ENCODE results near the gene TOMM7.
A peak's percentile ranks its signal among the peaks of the same experiment; 100 is the strongest.
"Not testable (repeated sequence)": the region's sequence is repeated elsewhere in the genome, so short reads cannot be mapped to it uniquely, and the experiment has no call there.

Gene TOMM7

DNA sequence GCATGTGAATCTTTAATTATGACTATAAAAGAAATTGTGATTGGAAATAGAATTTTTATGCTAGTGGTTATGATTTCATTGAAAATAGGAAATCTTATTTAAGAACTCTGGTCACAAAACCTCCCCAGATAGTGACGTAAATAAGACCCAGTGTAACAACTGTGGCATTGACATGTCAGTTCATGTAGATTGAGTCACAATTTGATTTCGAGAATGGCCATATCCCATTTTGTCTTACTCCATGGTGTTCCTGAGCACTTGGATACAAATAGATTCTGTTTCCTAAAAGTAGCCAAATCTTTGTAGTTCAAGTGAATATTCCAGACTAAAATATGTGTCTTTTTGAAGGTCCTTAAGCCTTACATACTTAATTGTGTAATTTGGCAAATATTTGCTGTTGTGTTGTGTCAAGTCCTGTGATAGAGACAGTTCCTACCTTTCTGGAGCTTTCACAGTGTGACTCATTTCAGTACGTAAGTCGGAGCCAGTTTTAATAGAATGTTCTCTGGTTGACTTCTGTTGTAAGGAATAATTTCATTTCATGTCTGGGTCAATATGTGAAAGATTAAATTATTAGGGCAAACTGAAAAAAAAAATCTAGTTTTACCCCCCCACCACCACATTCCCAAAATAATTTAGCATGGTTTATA lies 37.1 kb upstream of the TOMM7 start:
- Mint-ChIP-seq H3K27me3 (no peaks in the 10 kb centered on the region), H3K4me3 (no peak overlapping the region), H3K27ac (peak overlapping the region; percentile 90), H3K4me1 (ENCODE audit: low read depth) (peaks cover 72% of the 10 kb centered on the region), H3K9me3 (no peaks in the 10 kb centered on the region), H3K36me3 (ENCODE audit: low read depth) (peaks cover 94% of the 10 kb centered on the region)
- DNase-seq, result no peak

GRCh38 chr7:22858640-22859561 lies 36.3 kb upstream of the TOMM7 start:
- Mint-ChIP-seq H3K27me3 (no peaks in the 10 kb centered on the region), H3K27ac (peak overlapping the region; percentile 90), H3K4me3 (peak overlapping the region; percentile 96), H3K4me1 (ENCODE audit: low read depth) (peaks cover 65% of the 10 kb centered on the region), H3K9me3 (no peaks in the 10 kb centered on the region), H3K36me3 (ENCODE audit: low read depth) (peaks cover 92% of the 10 kb centered on the region)
- no peak for DNase-seq

DNA sequence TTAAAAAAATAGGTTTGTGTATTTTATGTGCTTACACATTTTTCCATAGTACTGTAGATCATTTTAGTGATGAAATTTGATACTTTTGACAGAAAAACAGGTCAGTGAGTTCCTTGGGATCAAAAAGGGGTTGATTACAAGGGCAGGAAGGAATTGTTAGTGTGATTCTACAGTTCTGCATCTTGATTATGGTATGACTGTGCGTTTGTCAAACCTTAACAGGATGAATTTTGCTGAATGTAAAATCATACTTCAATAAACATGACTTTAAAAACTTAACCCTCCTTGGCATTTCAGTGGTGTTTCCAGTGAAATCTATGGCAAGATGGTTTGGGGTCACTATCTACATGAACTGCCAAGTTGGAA lies 35.6 kb upstream of the TOMM7 start:
- H3K27me3 Mint-ChIP-seq, result no peaks in the 10 kb centered on the region
- peak overlapping the region; percentile 90 for H3K27ac Mint-ChIP-seq
- H3K4me1 Mint-ChIP-seq (ENCODE audit: low read depth), result peaks cover 64% of the 10 kb centered on the region
- H3K4me3 Mint-ChIP-seq, result peak overlapping the region; percentile 96
- no peaks in the 10 kb centered on the region for H3K9me3 Mint-ChIP-seq
- no peak for DNase-seq
- H3K36me3 Mint-ChIP-seq (ENCODE audit: low read depth), result peaks cover 87% of the 10 kb centered on the region

GRCh38 chr7:22856416-22856815 lies 33.8 kb upstream of the TOMM7 start:
- H3K4me3 Mint-ChIP-seq, result peak overlapping the region; percentile 96
- H3K9me3 Mint-ChIP-seq, result no peaks in the 10 kb centered on the region
- peak overlapping the region; percentile 89 for H3K27ac Mint-ChIP-seq
- peaks cover 56% of the 10 kb centered on the region for H3K4me1 Mint-ChIP-seq (ENCODE audit: low read depth)
- no peak for DNase-seq
- H3K27me3 Mint-ChIP-seq, result no peaks in the 10 kb centered on the region
- H3K36me3 Mint-ChIP-seq (ENCODE audit: low read depth), result peaks cover 72% of the 10 kb centered on the region

DNA sequence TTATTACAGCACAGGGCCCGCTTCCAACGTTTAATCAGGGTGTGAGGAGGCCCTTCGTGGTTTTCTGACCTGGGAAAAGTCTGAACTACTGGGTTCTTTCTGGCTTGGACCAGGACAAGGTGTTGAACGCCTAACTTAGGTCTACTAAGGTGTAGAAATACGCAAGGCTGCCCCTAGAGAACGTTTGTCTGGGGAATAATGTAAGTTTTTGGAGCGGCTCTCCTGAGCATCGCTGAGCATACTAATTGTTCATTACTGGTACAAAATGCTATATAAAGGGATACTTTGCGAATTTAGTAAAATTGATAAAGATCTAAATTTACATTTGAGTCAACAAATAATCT lies 32.4 kb upstream of the TOMM7 start:
- H3K9me3 Mint-ChIP-seq, result no peaks in the 10 kb centered on the region
- H3K27me3 Mint-ChIP-seq, result no peaks in the 10 kb centered on the region
- H3K4me1 Mint-ChIP-seq (ENCODE audit: low read depth), result peaks cover 44% of the 10 kb centered on the region
- H3K36me3 Mint-ChIP-seq (ENCODE audit: low read depth), result peaks cover 59% of the 10 kb centered on the region
- H3K4me3 Mint-ChIP-seq, result peak overlapping the region; percentile 96
- H3K27ac Mint-ChIP-seq, result peak overlapping the region; percentile 97
- no peak for DNase-seq

- Mint-ChIP-seq H3K27ac (peak overlapping the region; percentile 97), H3K9me3 (no peaks in the 10 kb centered on the region), H3K36me3 (ENCODE audit: low read depth) (peaks cover 52% of the 10 kb centered on the region), H3K4me3 (peak overlapping the region; percentile 96), H3K27me3 (peaks cover 2% of the 10 kb centered on the region), H3K4me1 (ENCODE audit: low read depth) (peaks cover 38% of the 10 kb centered on the region)
- peak; percentile 93 for DNase-seq
Observed at GRCh38 chr7:22854158-22855048, 31.8 kb upstream of the TOMM7 start.

GRCh38 chr7:22853674-22854157 lies 31.1 kb upstream of the TOMM7 start:
- Mint-ChIP-seq H3K27ac (peak overlapping the region; percentile 95), H3K4me3 (peak overlapping the region; percentile 83), H3K9me3 (no peaks in the 10 kb centered on the region), H3K27me3 (peaks cover 2% of the 10 kb centered on the region), H3K36me3 (ENCODE audit: low read depth) (peaks cover 46% of the 10 kb centered on the region), H3K4me1 (ENCODE audit: low read depth) (peaks cover 31% of the 10 kb centered on the region)
- no peak for DNase-seq

- Mint-ChIP-seq H3K27ac (peak overlapping the region; percentile 95), H3K36me3 (ENCODE audit: low read depth) (peaks cover 40% of the 10 kb centered on the region), H3K4me3 (peak overlapping the region; percentile 83), H3K4me1 (ENCODE audit: low read depth) (peaks cover 25% of the 10 kb centered on the region), H3K9me3 (no peaks in the 10 kb centered on the region), H3K27me3 (peaks cover 2% of the 10 kb centered on the region)
- DNase-seq, result no peak
Observed at GRCh38 chr7:22853138-22853537, 30.5 kb upstream of the TOMM7 start.

DNA sequence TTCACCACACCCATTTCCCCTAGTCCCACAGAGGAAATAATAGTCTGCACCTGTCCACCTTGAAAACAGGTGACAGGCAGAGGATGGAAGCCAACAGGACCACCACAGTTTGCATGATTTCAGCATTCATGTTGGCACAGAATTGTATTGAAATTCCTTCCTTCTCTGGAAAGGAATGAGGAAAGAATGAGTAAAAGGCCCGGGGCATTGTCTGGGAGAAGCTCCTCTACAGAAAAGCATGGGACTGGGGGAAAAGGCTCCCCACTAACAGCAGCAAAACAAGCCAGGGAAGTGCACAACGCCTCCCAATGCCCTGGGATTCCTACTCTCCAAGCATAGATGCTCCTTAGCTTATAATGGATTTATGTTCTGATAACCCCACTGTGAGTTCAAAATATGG lies 28.5 kb upstream of the TOMM7 start:
- DNase-seq, result no peak
- Mint-ChIP-seq H3K4me1 (ENCODE audit: low read depth) (peaks cover 13% of the 10 kb centered on the region), H3K36me3 (ENCODE audit: low read depth) (peaks cover 20% of the 10 kb centered on the region), H3K4me3 (no peak overlapping the region), H3K27ac (no peak overlapping the region), H3K27me3 (peaks cover 2% of the 10 kb centered on the region), H3K9me3 (no peaks in the 10 kb centered on the region)

- H3K27me3 Mint-ChIP-seq, H3K27ac Mint-ChIP-seq: not testable (repeated sequence)
- peaks cover 13% of the 10 kb centered on the region for H3K36me3 Mint-ChIP-seq (ENCODE audit: low read depth)
Observed at GRCh38 chr7:22850394-22850793, 27.7 kb upstream of the TOMM7 start.

GRCh38 chr7:22849662-22850061 lies 27.0 kb upstream of the TOMM7 start:
- no peak overlapping the region for H3K27ac Mint-ChIP-seq
- H3K9me3 Mint-ChIP-seq, result no peaks in the 10 kb centered on the region
- H3K36me3 Mint-ChIP-seq (ENCODE audit: low read depth), result peaks cover 6% of the 10 kb centered on the region
- peaks cover 7% of the 10 kb centered on the region for H3K4me1 Mint-ChIP-seq (ENCODE audit: low read depth)
- H3K27me3 Mint-ChIP-seq, result peaks cover 2% of the 10 kb centered on the region
- H3K4me3 Mint-ChIP-seq, result no peak overlapping the region
- no peak for DNase-seq

More at GRCh38 chr7:22850394-22850793, 27.7 kb upstream of the TOMM7 start:
- not testable (repeated sequence) for H3K9me3 Mint-ChIP-seq; H3K4me1 Mint-ChIP-seq (ENCODE audit: low read depth); DNase-seq; H3K4me3 Mint-ChIP-seq

DNA sequence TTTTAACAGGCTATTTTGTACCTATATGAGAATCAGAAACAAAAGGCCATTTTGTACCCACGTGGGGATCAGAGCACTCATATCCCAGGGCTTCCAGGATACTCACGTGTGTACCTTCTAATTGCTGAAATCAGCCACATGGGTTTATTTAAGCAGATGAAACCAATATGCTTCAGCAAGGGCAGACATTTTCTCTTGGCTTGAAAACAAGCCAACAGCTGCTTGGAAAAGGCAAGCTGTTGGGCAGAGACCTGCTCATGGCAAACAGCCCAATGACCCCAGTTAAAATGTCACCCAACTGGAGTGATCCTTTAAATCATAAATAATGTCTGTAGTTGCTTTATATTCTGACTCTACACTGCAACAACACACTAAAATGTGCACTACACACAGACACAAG lies 26.5 kb upstream of the TOMM7 start:
- DNase-seq, result no peak
- H3K27ac Mint-ChIP-seq, result no peak overlapping the region
- peaks cover 2% of the 10 kb centered on the region for H3K27me3 Mint-ChIP-seq
- no peaks in the 10 kb centered on the region for H3K9me3 Mint-ChIP-seq
- H3K36me3 Mint-ChIP-seq (ENCODE audit: low read depth), result peaks cover 1% of the 10 kb centered on the region
- H3K4me3 Mint-ChIP-seq, result no peak overlapping the region
- peaks cover 7% of the 10 kb centered on the region for H3K4me1 Mint-ChIP-seq (ENCODE audit: low read depth)

- H3K4me1 Mint-ChIP-seq (ENCODE audit: low read depth), result no peaks in the 10 kb centered on the region
Observed at GRCh38 chr7:22846961-22847360, 24.3 kb upstream of the TOMM7 start.

DNA sequence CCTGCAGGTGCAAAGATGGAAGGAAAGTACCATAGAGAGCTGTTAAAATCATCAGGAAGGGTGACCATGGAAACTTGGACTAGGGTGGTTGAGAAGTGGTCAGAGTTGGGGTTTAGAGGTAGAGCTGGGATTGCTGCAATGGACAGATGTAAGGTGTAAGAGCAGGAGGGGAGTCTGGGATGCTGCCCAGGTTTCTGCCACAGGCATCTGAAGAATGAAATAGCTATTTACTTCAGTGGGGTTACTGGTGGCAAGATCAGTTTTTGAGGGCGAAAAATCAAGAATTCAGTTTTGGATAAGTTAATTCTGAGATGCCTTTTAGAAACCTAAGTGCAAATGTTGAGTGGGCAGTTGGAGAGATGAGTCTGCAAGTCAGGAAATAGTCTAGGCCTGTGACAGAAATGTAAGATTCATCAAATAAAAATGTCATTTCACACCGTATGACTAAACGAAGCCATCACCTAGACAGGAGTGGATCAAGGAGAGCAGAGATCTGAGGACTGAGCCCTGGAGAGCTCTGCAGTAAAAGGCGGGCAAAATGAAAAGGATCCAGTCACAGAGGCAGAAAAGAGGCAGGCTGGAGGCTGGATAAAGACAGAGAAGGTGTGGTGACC lies 22.7 kb upstream of the TOMM7 start:
- H3K36me3 Mint-ChIP-seq (ENCODE audit: low read depth), result no peaks in the 10 kb centered on the region
- no peaks in the 10 kb centered on the region for H3K9me3 Mint-ChIP-seq
- DNase-seq, result no peak
- H3K4me3 Mint-ChIP-seq, result no peak overlapping the region
- H3K4me1 Mint-ChIP-seq (ENCODE audit: low read depth), result no peaks in the 10 kb centered on the region
- peaks cover 2% of the 10 kb centered on the region for H3K27me3 Mint-ChIP-seq
- H3K27ac Mint-ChIP-seq, result no peak overlapping the region

More at GRCh38 chr7:22846961-22847360, 24.3 kb upstream of the TOMM7 start:
- no peaks in the 10 kb centered on the region for H3K36me3 Mint-ChIP-seq (ENCODE audit: low read depth)
- H3K9me3 Mint-ChIP-seq, result no peaks in the 10 kb centered on the region
- H3K27ac Mint-ChIP-seq, result no peak overlapping the region
- no peak overlapping the region for H3K4me3 Mint-ChIP-seq
- H3K27me3 Mint-ChIP-seq, result peaks cover 2% of the 10 kb centered on the region
- no peak for DNase-seq

All from activated T-cell treated with anti-CD3 and anti-CD28 coated beads, Interleukin-2, amount 50 U/mL, for 24 hours (primary cell).